K562 (cell line): ENCODE measurements around the gene ANKDD1A. TPM values are rescaled to one million over a fixed set of nuclear protein-coding genes. Genes with fewer than 3 reads are reported as not detected.
A peak's percentile ranks its signal among the peaks of the same experiment; 100 is the strongest.

Experiments
- ATAC-seq: fragments of 200-7000 bp; cut with Tn5 transposase; 3 replicates; pipeline ENCODE4 v1.9.1; 2020; ENCODE audit warnings: moderate library complexity
- BruUV-seq: library from RNA; stranded (reverse); fragments of 400-500 nt; replicated peaks from 2 replicates; lab custom pipeline; 2021; lab: Mats Ljungman, UMichigan
- CTCF ChIA-PET: fragments of 300-600 bp; formaldehyde crosslinking; extraction: SDS; loops from one replicate; lab custom pipeline; 2021; ENCODE audit warnings: low intra/inter-chr PET ratio; lab: Yijun Ruan, JAX
- POLR2A ChIA-PET: fragments of 300-600, 350-650 bp; sonication (Branson Sonifier 250); formaldehyde crosslinking; extraction: SDS; loops from one replicate; lab custom pipeline; 2021; ENCODE audit warnings: antibody characterized with exemption, inconsistent platforms; lab: Yijun Ruan, JAX
- DNase-seq, 4 experiments: peaks; one replicate each; pipeline versions ENCODE4 v3.0.0 to v3.0.0-alpha.2; 2011 to 2018; ENCODE audit warnings: low spot score in 3 of 4, mixed read lengths in 3 of 4; ENCODE audit errors: extremely low read depth in 1 of 4
- FAIRE-seq: peaks from 2 replicates; lab custom pipeline; 2011; peaks lifted over from hg19 to GRCh38; lab: Jason Lieb, UNC
- H2AFZ ChIP-seq: 2 replicates; pipeline ENCODE4 v1.6.0; 2011; ENCODE audit warnings: low read depth, low read length, control low read depth, inconsistent platforms
- H3K27ac ChIP-seq: fragments of 200-600 bp; 3 replicates; pipeline ENCODE4 v1.8.0; 2011; ENCODE audit warnings: low read depth, mild to moderate bottlenecking, control low read depth, inconsistent platforms, low read length, moderate library complexity, mixed read lengths; ENCODE audit errors: extremely low read depth
- H3K27me3 ChIP-seq, 2 experiments: fragments of 300-600 bp in 1 of 2; 2 replicates in 1 of 2; 3 replicates in 1 of 2; pipeline versions ENCODE4 v1.6.0 to v1.8.0; 2011; ENCODE audit warnings: inconsistent platforms in 2 of 2, low read length in 2 of 2, mild to moderate bottlenecking in 1 of 2, mixed read lengths in 1 of 2, moderate library complexity in 1 of 2; ENCODE audit not compliant: control insufficient read depth in 2 of 2, insufficient read depth in 2 of 2
- H3K36me3 ChIP-seq: fragments of 300-600 bp; 3 replicates; pipeline ENCODE4 v1.8.0; 2011; ENCODE audit warnings: mild to moderate bottlenecking, low read length, inconsistent platforms; ENCODE audit not compliant: control insufficient read depth, insufficient read depth
- H3K4me1 ChIP-seq, 2 experiments: fragments of 200-600 bp in 1 of 2; replicated peaks in 1 of 2; 2 replicates in 1 of 2; 3 replicates in 1 of 2; pipeline versions ENCODE4 v1.5.1 to v1.8.0; 2011; ENCODE audit warnings: inconsistent platforms in 2 of 2, low read length in 2 of 2, mild to moderate bottlenecking in 1 of 2, mixed read lengths in 1 of 2, moderate library complexity in 1 of 2; ENCODE audit not compliant: control insufficient read depth in 2 of 2, insufficient read depth in 2 of 2
- H3K4me2 ChIP-seq: 2 replicates; pipeline ENCODE4 v1.6.1; 2011; ENCODE audit warnings: low read length, control low read depth, inconsistent platforms, mixed read lengths; ENCODE audit not compliant: insufficient read depth
- H3K4me3 ChIP-seq: fragments of 200-600 bp; sonication (generic), shearing (Covaris generic); 2 replicates; pipeline ENCODE4 v1.5.1; 2016; ENCODE audit warnings: control low read depth, inconsistent platforms
- H3K79me2 ChIP-seq: fragments of 200-600 bp; 3 replicates; pipeline ENCODE4 v1.8.0; 2011; ENCODE audit warnings: low read length, inconsistent platforms; ENCODE audit not compliant: control insufficient read depth, insufficient read depth
- H3K9ac ChIP-seq, 2 experiments: 2 replicates each; pipeline versions ENCODE4 v1.6.0 to v1.6.1; 2011; ENCODE audit warnings: low read depth in 2 of 2, low read length in 2 of 2, control low read depth in 1 of 2, inconsistent platforms in 1 of 2, mild to moderate bottlenecking in 1 of 2, mixed read lengths in 1 of 2; ENCODE audit not compliant: insufficient read depth in 1 of 2
- H3K9me1 ChIP-seq: one replicate; pipeline ENCODE4 v1.6.0; 2011; ENCODE audit warnings: inconsistent platforms, mild to moderate bottlenecking, low read length, moderate library complexity; ENCODE audit not compliant: control insufficient read depth, insufficient read depth
- H3K9me3 ChIP-seq: replicated peaks from 2 replicates; pipeline ENCODE4 v1.5.1; 2011; ENCODE audit warnings: low read depth, low read length, inconsistent platforms; ENCODE audit not compliant: control insufficient read depth, insufficient read depth
- H4K20me1 ChIP-seq: replicated peaks from 2 replicates; pipeline ENCODE4 v1.6.1; 2011; ENCODE audit warnings: low read length, inconsistent platforms, mixed read lengths; ENCODE audit not compliant: control insufficient read depth, insufficient read depth
- BCOR ChIP-seq: fragments of 450-650 bp; IDR thresholded peaks from 2 replicates; pipeline ENCODE4 v1.6.1; 2016
- CCAR2 ChIP-seq: fragments of 200-400 bp; formaldehyde crosslinking; IDR thresholded peaks from 2 replicates; pipeline ENCODE4 v1.6.1; 2017; ENCODE audit warnings: mild to moderate bottlenecking, low read depth, low read length
- E2F6 ChIP-seq, 2 experiments: IDR thresholded peaks; 2 replicates each; pipeline ENCODE4 v1.6.1; 2011; ENCODE audit warnings: borderline replicate concordance in 1 of 2, control low read depth in 1 of 2, low read depth in 1 of 2, low read length in 1 of 2, mild to moderate bottlenecking in 1 of 2, mixed read lengths in 1 of 2, moderate library complexity in 1 of 2; ENCODE audit not compliant: insufficient read depth in 1 of 2, insufficient read length in 1 of 2, poor library complexity in 1 of 2, severe bottlenecking in 1 of 2; ENCODE audit errors: extremely low read depth in 1 of 2
- OTX1 ChIP-seq: fragments of 450-650 bp; formaldehyde crosslinking; IDR thresholded peaks from 2 replicates; pipeline ENCODE4 v1.4.0; 2022; ENCODE audit warnings: mild to moderate bottlenecking
- ZBTB26 ChIP-seq: fragments of 450-650 bp; formaldehyde crosslinking; IDR thresholded peaks from 2 replicates; pipeline ENCODE4 v1.4.0; 2022; ENCODE audit warnings: missing genetic modification characterization
- ZNF512 ChIP-seq: IDR thresholded peaks from 2 replicates; pipeline ENCODE4 v1.6.1; 2016; ENCODE audit warnings: missing genetic modification characterization, missing compliant biosample characterization
- WGBS: fragments of 100-300 bp; shearing (Covaris generic); methylation state at CpG from one replicate; pipeline ENCODE4 v1.1.6; 2016; ENCODE audit warnings: low coverage, mixed read lengths; ENCODE audit not compliant: insufficient coverage; ENCODE audit errors: missing lambda C conversion rate; 5-methylcytosine and 5-hydroxymethylcytosine counted together
- in situ Hi-C: fragments of 300-500 bp; cut with MboI; formaldehyde crosslinking; loops from 4 replicates; pipeline ENCODE4 v1.15.0; 2018; ENCODE audit warnings: inconsistent platforms, mixed read lengths
- intact Hi-C: fragments of 100-400 bp; cut with micrococcal nuclease; formaldehyde crosslinking; loops from 2 replicates; pipeline ENCODE4 v1.14.2; 2022
- polyA plus RNA-seq, 8 experiments: library from polyadenylated mRNA; depleted of rRNA in 4 of 8; stranded (reverse) in 5 of 8; unstranded in 3 of 8; fragments of >200 nt; fragmentation: Nextera tagmentation in 2 of 8; fragmentation: Illumina TruSeq in 1 of 8; extraction: Ambion mirVana in 2 of 8; extraction: Trizol in 1 of 8; gene quantifications; 2 replicates each; pipeline versions ENCODE4 v1.2.1 to v1.2.3, GENCODE V29; 2011 to 2014; ENCODE audit warnings: inconsistent platforms in 1 of 8, missing spikeins in 1 of 8
- total RNA-seq, 7 experiments: library from RNA; depleted of rRNA in 6 of 7; stranded (reverse); fragments of >200 nt in 6 of 7; fragmentation: Illumina TruSeq in 2 of 7; extraction: Trizol in 2 of 7; gene quantifications; 2 replicates each; pipeline versions ENCODE4 v1.2.1 to v1.2.3, GENCODE V29; 2011 to 2021; ENCODE audit warnings: low replicate concordance in 1 of 7

ANKDD1A gene
- total and polyA plus RNA-seq, 9 of the 15 experiments (the other 6 are each of a cell fraction or from before 2014, with no cell fraction given), result 0.08 to 0.80 (median 0.43) TPM

GRCh38 chr15:64954395-64954794, 42.7 kb downstream of the ANKDD1A start:
- Histone ChIP-seq H3K4me3 (no peak overlapping the region), H3K79me2 (no peaks in the 10 kb centered on the region), H2AFZ (no peak overlapping the region), H3K4me2 (no peak overlapping the region), H3K36me3 (peaks cover 26% of the 10 kb centered on the region; the same call in 2 of the 3 replicates), H3K4me1 (no peaks in the 10 kb centered on the region), H3K9me1 (no peaks in the 10 kb centered on the region), H4K20me1 (no peaks in the 10 kb centered on the region), H3K9ac (no peak overlapping the region), H3K9me3 (no peaks in the 10 kb centered on the region), H3K27ac (no peak overlapping the region), H3K27me3 (no peaks in the 10 kb centered on the region)
- no peak for FAIRE-seq
- DNase-seq, result no peak
- peak; percentile 97 for TF ChIP-seq ZNF512 (tag)
- TF ChIP-seq BCOR, result 0 out of 2 replicates have a peak, but pooled peaks have one; percentile 11
- peak; percentile 26; the same call in 1 of the 2 replicates for TF ChIP-seq ZBTB26 (CRISPR knock-in tag)
- TF ChIP-seq OTX1 (CRISPR knock-in tag), result peak; percentile 46; the same call in 1 of the 2 replicates
- no peak for TF ChIP-seq E2F6 (IDR thresholded peaks at IDR 0.05; ENCODE audit: borderline replicate concordance in 1 of 2, extremely low read depth in 1 of 2, insufficient read depth in 1 of 2, insufficient read length in 1 of 2, low read depth in 1 of 2, low read length in 1 of 2, poor library complexity in 1 of 2, severe bottlenecking in 1 of 2)
- no peak for TF ChIP-seq CCAR2
- no TSS peak for BruUV-seq
- ATAC-seq, result no peak
- CTCF ChIA-PET, result interaction anchor here (0.6 kb wide), 1 partner anchor 1288 kb away, joined by 3 read pairs; no protein-coding TSS in a partner anchor
- in situ Hi-C loops (no loop called here), intact Hi-C loops (no loop called here)
- 13% methylated on average over 3 of the region's 3 CpGs for WGBS
- POLR2A ChIA-PET, result no interaction called here
